RWPE1 (cell line): ENCODE measurements around the gene HECW1.

Experiments used
- CTCF ChIA-PET: fragments of 350-600 bp; sonication (Branson Sonifier 250); formaldehyde crosslinking; extraction: SDS; loops from one replicate; lab custom pipeline; 2021; lab: Yijun Ruan, JAX
- POLR2A ChIA-PET: fragments of 400-600 bp; formaldehyde crosslinking; extraction: SDS; loops from one replicate; lab custom pipeline; 2020; ENCODE audit warnings: antibody characterized with exemption; ENCODE audit not compliant: low non-redundant PET; lab: Yijun Ruan, JAX
- DNase-seq: peaks from one replicate; pipeline ENCODE4 v3.0.0; 2012; ENCODE audit warnings: low spot score
- H3K27ac ChIP-seq: fragments of 450-650 bp; 2 replicates; pipeline ENCODE4 v1.5.1; 2017
- TF ChIP-seq, protein P1 (sequence below): fragments of 450-650 bp; conservative IDR thresholded peaks from 2 replicates; pipeline ENCODE4 v1.5.1; 2017; ENCODE audit warnings: low read depth, mild to moderate bottlenecking

HECW1 gene

DNA sequence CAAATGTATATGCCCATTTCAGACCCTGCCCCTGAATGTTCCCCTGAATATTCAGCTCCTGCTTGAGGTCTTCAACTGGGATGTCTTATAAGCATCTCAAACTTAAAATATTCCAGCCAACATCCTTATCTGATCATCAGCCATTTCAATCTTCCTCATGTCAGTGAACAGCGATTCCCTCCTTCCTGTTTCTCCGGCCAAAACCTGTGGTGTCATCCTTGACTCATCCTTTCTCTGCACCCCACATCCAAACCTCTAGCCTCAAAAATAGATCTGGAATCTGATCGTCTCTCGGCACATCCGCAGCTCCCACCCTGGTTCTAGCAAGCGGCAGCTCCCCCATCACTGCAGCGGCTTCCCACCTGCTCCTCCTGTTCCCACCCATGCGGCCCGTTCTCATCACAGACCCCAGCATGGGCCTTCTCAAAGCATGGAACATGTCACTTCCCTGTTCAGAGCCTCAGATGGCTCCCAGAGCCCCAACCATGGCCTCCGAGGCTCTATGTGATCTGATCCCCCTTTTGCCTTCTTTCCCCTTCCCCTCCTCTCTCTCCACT, 165.7 kb downstream of the HECW1 start:
- TF ChIP-seq, protein P1, sequence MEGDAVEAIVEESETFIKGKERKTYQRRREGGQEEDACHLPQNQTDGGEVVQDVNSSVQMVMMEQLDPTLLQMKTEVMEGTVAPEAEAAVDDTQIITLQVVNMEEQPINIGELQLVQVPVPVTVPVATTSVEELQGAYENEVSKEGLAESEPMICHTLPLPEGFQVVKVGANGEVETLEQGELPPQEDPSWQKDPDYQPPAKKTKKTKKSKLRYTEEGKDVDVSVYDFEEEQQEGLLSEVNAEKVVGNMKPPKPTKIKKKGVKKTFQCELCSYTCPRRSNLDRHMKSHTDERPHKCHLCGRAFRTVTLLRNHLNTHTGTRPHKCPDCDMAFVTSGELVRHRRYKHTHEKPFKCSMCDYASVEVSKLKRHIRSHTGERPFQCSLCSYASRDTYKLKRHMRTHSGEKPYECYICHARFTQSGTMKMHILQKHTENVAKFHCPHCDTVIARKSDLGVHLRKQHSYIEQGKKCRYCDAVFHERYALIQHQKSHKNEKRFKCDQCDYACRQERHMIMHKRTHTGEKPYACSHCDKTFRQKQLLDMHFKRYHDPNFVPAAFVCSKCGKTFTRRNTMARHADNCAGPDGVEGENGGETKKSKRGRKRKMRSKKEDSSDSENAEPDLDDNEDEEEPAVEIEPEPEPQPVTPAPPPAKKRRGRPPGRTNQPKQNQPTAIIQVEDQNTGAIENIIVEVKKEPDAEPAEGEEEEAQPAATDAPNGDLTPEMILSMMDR, result no peak
- H3K27ac ChIP-seq, result no peak overlapping the region
- ChIA-PET CTCF (no interaction called here), POLR2A (no interaction called here)
- peak; percentile 11 for DNase-seq

DNA sequence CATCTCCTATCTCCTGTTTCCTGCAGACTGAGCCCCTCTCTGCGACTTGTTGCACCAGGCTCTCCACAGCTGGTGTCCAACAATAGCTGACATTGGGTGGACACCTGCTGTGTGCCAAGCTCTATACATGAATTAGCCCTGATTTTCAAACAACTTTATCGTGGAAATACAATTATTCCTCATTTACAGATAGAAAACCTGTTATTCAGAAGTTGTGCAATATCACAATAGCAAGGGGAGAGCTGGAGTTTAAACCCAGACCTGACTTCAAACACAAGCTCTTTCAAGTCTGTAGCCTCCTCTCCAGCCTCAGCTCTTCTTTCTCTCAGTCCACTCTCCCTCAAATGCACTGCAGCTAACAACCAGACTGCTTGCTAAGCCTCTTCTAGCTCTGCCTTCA, 168.8 kb downstream of the HECW1 start:
- H3K27ac ChIP-seq, result no peak overlapping the region
- DNase-seq, result no peak
- ChIA-PET CTCF (no interaction called here), POLR2A (no interaction called here)
- TF ChIP-seq, protein P1, result no peak

DNA sequence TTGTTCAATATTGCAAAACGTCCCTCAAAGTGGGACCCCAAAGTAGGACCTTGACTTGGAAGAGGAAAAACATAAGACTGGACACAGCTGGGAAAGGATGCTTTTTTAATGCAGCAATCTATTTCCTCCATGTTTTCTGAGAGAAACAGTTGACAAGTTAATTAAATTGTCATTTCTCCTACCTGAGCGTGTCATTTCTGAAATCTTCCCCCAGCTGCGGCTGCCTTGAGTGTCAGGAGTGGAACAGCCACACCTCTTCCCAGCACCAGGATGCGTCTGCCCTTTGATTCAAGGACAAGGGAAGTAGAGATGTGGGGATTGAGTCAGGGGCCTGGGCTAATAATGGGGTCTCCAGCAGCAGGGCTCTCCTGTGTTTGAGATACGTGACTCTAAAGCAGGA, 171.3 kb downstream of the HECW1 start:
- TF ChIP-seq, protein P1, result no peak
- DNase-seq, result no peak
- ChIA-PET CTCF (interaction anchor here (0.6 kb wide), 1 partner anchor 212 kb away, joined by 3 read pairs; no protein-coding TSS in a partner anchor), POLR2A (no interaction called here)
- H3K27ac ChIP-seq, result no peak overlapping the region

DNA sequence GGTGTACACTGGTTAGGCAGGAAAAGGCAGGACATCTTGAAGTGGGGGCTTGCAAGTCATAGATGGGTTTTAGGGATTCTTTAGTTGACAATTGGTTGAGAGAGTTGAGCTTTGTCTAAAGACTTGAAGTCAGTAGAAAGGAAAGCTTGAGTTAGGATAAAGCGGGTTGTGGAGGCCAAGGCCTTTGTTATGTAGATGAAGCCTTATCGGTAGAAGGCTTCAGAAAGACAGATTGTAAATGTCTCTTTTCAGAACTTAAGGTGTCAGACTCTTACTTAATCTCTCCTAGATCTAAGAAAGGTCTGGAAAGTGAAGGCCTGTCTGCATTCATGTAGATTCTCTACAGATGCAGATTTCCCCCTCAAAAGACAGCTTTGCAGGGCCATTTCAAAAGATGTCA, 177.4 kb downstream of the HECW1 start:
- ChIA-PET CTCF (interaction anchor here (0.7 kb wide), 1 partner anchor 16 kb away, joined by 3 read pairs; no protein-coding TSS in a partner anchor), POLR2A (no interaction called here)
- DNase-seq, result no peak
- TF ChIP-seq, protein P1, result no peak
- no peak overlapping the region for H3K27ac ChIP-seq

DNA sequence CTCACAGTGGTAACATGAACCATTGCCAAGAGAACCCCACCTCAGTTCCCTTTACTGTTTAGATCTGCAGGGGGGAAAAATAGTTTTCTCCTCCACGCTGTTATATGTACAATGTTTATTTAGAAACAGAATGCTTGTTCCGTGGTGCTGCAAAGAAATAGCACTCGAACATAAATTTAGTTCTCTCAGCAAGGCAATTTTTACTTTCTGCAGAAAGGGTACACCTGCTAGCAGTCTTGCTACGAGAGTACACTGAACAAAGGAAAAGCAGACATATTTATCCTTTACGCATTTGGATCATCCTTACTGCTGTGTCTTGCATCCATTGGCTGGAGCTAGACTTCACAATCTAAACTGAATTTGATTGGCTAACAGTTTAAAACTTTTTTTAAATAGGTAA, 178.5 kb downstream of the HECW1 start:
- TF ChIP-seq, protein P1, result no peak
- no peak for DNase-seq
- ChIA-PET POLR2A (no interaction called here), CTCF (interaction anchor here (0.7 kb wide), 1 partner anchor 149 kb away, joined by 3 read pairs; no protein-coding TSS in a partner anchor)
- no peak overlapping the region for H3K27ac ChIP-seq

DNA sequence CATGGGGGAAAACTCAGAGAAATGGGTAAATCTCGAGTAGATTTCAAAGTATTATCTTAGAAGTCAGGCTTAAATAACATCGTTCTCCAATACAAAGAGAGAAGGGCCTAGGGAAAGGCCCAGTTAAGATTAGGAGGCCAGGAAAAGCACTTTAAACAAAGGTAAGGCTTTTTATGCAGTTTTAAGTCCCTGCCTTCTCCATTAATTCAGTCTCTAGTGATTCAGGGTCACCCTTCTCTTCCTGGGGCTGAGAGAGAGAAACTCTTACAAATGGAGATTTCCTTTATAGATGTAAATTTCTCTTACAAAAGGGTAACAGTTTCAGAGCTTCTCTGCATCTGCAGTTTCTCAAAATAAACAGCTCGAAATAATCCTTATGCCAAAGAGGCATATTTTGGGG, 179.3 kb downstream of the HECW1 start:
- DNase-seq, result no peak
- H3K27ac ChIP-seq, result no peak overlapping the region
- CTCF ChIA-PET, result interaction anchor here (0.7 kb wide), 1 partner anchor 148 kb away, joined by 3 read pairs; no protein-coding TSS in a partner anchor
- POLR2A ChIA-PET, result no interaction called here
- TF ChIP-seq, protein P1, result no peak
